Skeletal muscle tissue (tissue), 4 donors: Measurements from ENCODE around the gene TMEM115. TPM values are rescaled to one million over a fixed set of nuclear protein-coding genes. Genes with fewer than 3 reads are reported as not detected.

ENCODE experiments used
- H3K27ac ChIP-seq: one replicate; pipeline ENCODE4 v1.7.0; 2013; ENCODE audit warnings: mild to moderate bottlenecking, low read depth, low read length, inconsistent platforms
- H3K27me3 ChIP-seq, 3 donors: one replicate each; pipeline ENCODE4 v1.7.0; 2013; ENCODE audit warnings: low read length in 3 of 3; ENCODE audit not compliant: control insufficient read depth in 3 of 3, insufficient read depth in 3 of 3
- H3K36me3 ChIP-seq, 3 donors: one replicate each; pipeline ENCODE4 v1.7.0; 2013; ENCODE audit warnings: low read length in 3 of 3; ENCODE audit not compliant: control insufficient read depth in 3 of 3, insufficient read depth in 3 of 3
- H3K4me1 ChIP-seq, 3 donors: one replicate each; pipeline ENCODE4 v1.7.0; 2013; ENCODE audit warnings: low read length in 3 of 3, mild to moderate bottlenecking in 3 of 3; ENCODE audit not compliant: control insufficient read depth in 3 of 3, insufficient read depth in 3 of 3
- H3K4me3 ChIP-seq, 3 donors: one replicate each; pipeline ENCODE4 v1.7.0; 2013; ENCODE audit warnings: low read length in 3 of 3
- H3K9ac ChIP-seq, 3 donors: one replicate each; pipeline ENCODE4 v1.7.0; 2013; ENCODE audit warnings: low read length in 3 of 3, mild to moderate bottlenecking in 3 of 3, moderate library complexity in 2 of 3, low read depth in 1 of 3
- H3K9me3 ChIP-seq, 3 donors: one replicate each; pipeline ENCODE4 v1.7.0; 2013; ENCODE audit warnings: low read length in 3 of 3; ENCODE audit not compliant: control insufficient read depth in 3 of 3
- total RNA-seq: library from RNA; depleted of rRNA; stranded (reverse); fragments of >200 nt; gene quantifications from one replicate; pipeline ENCODE4 v1.2.3, GENCODE V29; 2014
- donor health status: Osteomylitis.

TMEM115 gene
- total RNA-seq, 1 donor from 2014 or later: 24.5 TPM

- Histone ChIP-seq H3K9ac (no peak overlapping the region), H3K9me3 (no peaks in the 10 kb centered on the region), H3K27ac (no peak overlapping the region), H3K27me3 (peaks cover 0 to 20% (median 0%) of the 10 kb centered on the region in 3 donors), H3K36me3 (peaks cover 20 to 21% (median 20%) of the 10 kb centered on the region in 3 donors), H3K4me3 (peak overlapping the region in 2 of 3 donors; percentile 29 to 52), H3K4me1 (peaks cover 37 to 54% (median 43%) of the 10 kb centered on the region in 3 donors)
Measured at GRCh38 chr3:50345008-50345407, 14.3 kb downstream of the TMEM115 start.

GRCh38 chr3:50342813-50343633 lies 16.3 kb downstream of the TMEM115 start:
- Histone ChIP-seq H3K4me1 (peaks cover 33 to 48% (median 39%) of the 10 kb centered on the region in 3 donors), H3K27ac (no peak overlapping the region), H3K27me3 (peaks cover 0 to 20% (median 0%) of the 10 kb centered on the region in 3 donors)

GRCh38 chr3:50341996-50342650 lies 17.2 kb downstream of the TMEM115 start:
- H3K27ac ChIP-seq: no peak overlapping the region
- H3K36me3 ChIP-seq: no peaks in the 10 kb centered on the region
- H3K4me3 ChIP-seq: no peak overlapping the region
- H3K4me1 ChIP-seq: peaks cover 30 to 47% (median 37%) of the 10 kb centered on the region in 3 donors
- H3K9me3 ChIP-seq: no peaks in the 10 kb centered on the region
- peaks cover 0 to 20% (median 0%) of the 10 kb centered on the region in 3 donors for H3K27me3 ChIP-seq
- peak overlapping the region in 1 of 3 donors; percentile 77 for H3K9ac ChIP-seq

More at GRCh38 chr3:50342813-50343633, 16.3 kb downstream of the TMEM115 start:
- Histone ChIP-seq H3K9ac (no peak overlapping the region), H3K9me3 (no peaks in the 10 kb centered on the region), H3K4me3 (no peak overlapping the region), H3K36me3 (peaks cover 7 to 8% (median 8%) of the 10 kb centered on the region in 3 donors)

GRCh38 chr3:50341537-50341936 lies 17.8 kb downstream of the TMEM115 start:
- H3K27ac ChIP-seq: no peak overlapping the region
- peak overlapping the region in 2 of 3 donors; percentile 61 to 77 for H3K9ac ChIP-seq
- peaks cover 33 to 53% (median 39%) of the 10 kb centered on the region in 3 donors for H3K4me1 ChIP-seq

GRCh38 chr3:50340448-50341329 lies 18.6 kb downstream of the TMEM115 start, which contains the start of gene RASSF1:
TSS of gene RASSF1 (minus strand) at chr3:50340836. CDS start at chr3:50340805, 31 bp downstream.
- peak within 1 kb of the TSS; percentile 61 to 77 (median 64) for H3K9ac ChIP-seq
- peaks cover 0 to 18% (median 0%) of the 10 kb centered on the region in 3 donors for H3K27me3 ChIP-seq
- H3K4me1 ChIP-seq: peaks cover 40 to 59% (median 46%) of the 10 kb centered on the region in 3 donors
- H3K4me3 ChIP-seq: peak within 1 kb of the TSS; percentile 63 to 78 (median 71)
- H3K9me3 ChIP-seq: no peaks in the 10 kb centered on the region
- peak within 1 kb of the TSS; percentile 99 for H3K27ac ChIP-seq
- H3K36me3 ChIP-seq: no peaks in the 10 kb centered on the region

More at GRCh38 chr3:50341537-50341936, 17.8 kb downstream of the TMEM115 start:
- H3K36me3 ChIP-seq: no peaks in the 10 kb centered on the region
- H3K27me3 ChIP-seq: peaks cover 0 to 20% (median 0%) of the 10 kb centered on the region in 3 donors
- H3K9me3 ChIP-seq: no peaks in the 10 kb centered on the region
- H3K4me3 ChIP-seq: peak overlapping the region; percentile 63 to 78 (median 71)

- Histone ChIP-seq H3K9me3 (no peaks in the 10 kb centered on the region), H3K36me3 (no peaks in the 10 kb centered on the region), H3K4me1 (peaks cover 43 to 58% (median 45%) of the 10 kb centered on the region in 3 donors), H3K9ac (peak overlapping the region in 2 of 3 donors; percentile 64 to 77), H3K4me3 (peak overlapping the region; percentile 63 to 78 (median 71)), H3K27me3 (peaks cover 0 to 12% (median 0%) of the 10 kb centered on the region in 3 donors), H3K27ac (peak overlapping the region; percentile 99)
Measured at GRCh38 chr3:50340147-50340447, 19.2 kb downstream of the TMEM115 start.

GRCh38 chr3:50339485-50340146 lies 19.7 kb downstream of the TMEM115 start:
- Histone ChIP-seq H3K4me3 (peak overlapping the region; percentile 63 to 78 (median 71)), H3K27me3 (peaks cover 0 to 8% (median 0%) of the 10 kb centered on the region in 3 donors), H3K27ac (peak overlapping the region; percentile 99), H3K4me1 (peaks cover 46 to 60% (median 46%) of the 10 kb centered on the region in 3 donors), H3K36me3 (no peaks in the 10 kb centered on the region), H3K9ac (peak overlapping the region in 2 of 3 donors; percentile 64 to 77), H3K9me3 (no peaks in the 10 kb centered on the region)

GRCh38 chr3:50338965-50339364 lies 20.4 kb downstream of the TMEM115 start:
- Histone ChIP-seq H3K4me3 (peak overlapping the region in 1 of 3 donors; percentile 5), H3K27me3 (peaks cover 0 to 8% (median 0%) of the 10 kb centered on the region in 3 donors), H3K9me3 (no peaks in the 10 kb centered on the region), H3K27ac (peak overlapping the region; percentile 99), H3K9ac (peak overlapping the region in 2 of 3 donors; percentile 1 to 54), H3K36me3 (no peaks in the 10 kb centered on the region), H3K4me1 (peaks cover 52 to 66% (median 52%) of the 10 kb centered on the region in 3 donors)
